Esophagus muscularis mucosa (tissue), 3 donors: ENCODE measurements around the gene SIRPG.

Source experiments
- CTCF ChIP-seq, 3 experiments: fragments of 200-600 bp in 2 of 3; fragments of 450-650 bp in 1 of 3; sonication (generic) in 2 of 3; IDR thresholded peaks; one replicate each; pipeline ENCODE4 v1.5.1; 2017 to 2019; ENCODE audit warnings: antibody characterized with exemption in 3 of 3, mild to moderate bottlenecking in 2 of 3, moderate library complexity in 1 of 3
- POLR2A ChIP-seq: fragments of 450-650 bp; IDR thresholded peaks from one replicate; pipeline ENCODE4 v1.6.1; 2017; ENCODE audit warnings: antibody characterized with exemption, moderate library complexity, mild to moderate bottlenecking, low read depth
- POLR2AphosphoS5 ChIP-seq, 2 donors: sonication (generic); formaldehyde crosslinking; IDR thresholded peaks; one replicate each; pipeline ENCODE4 v1.6.1; 2017; ENCODE audit warnings: antibody characterized with exemption in 2 of 2

GRCh38 chr20:1672728-1673127 lies 15.1 kb upstream of the SIRPG start:
- TF ChIP-seq CTCF (IDR thresholded peaks at IDR 0.05) = no peak
- TF ChIP-seq POLR2AphosphoS5 (IDR thresholded peaks at IDR 0.05) = no peak
- no peak for TF ChIP-seq POLR2A
